GM18861 (cell line): ENCODE measurements around the gene TSHZ2.
"Not testable (repeated sequence)": the region's sequence is repeated elsewhere in the genome, so short reads cannot be mapped to it uniquely, and the experiment has no call there.

Experiments used
- ATAC-seq: cut with Tn5 transposase; IDR thresholded peaks from one replicate; pipeline ENCODE4 v1.9.1; 2021; ENCODE audit not compliant: unreplicated experiment

TSHZ2 gene

DNA sequence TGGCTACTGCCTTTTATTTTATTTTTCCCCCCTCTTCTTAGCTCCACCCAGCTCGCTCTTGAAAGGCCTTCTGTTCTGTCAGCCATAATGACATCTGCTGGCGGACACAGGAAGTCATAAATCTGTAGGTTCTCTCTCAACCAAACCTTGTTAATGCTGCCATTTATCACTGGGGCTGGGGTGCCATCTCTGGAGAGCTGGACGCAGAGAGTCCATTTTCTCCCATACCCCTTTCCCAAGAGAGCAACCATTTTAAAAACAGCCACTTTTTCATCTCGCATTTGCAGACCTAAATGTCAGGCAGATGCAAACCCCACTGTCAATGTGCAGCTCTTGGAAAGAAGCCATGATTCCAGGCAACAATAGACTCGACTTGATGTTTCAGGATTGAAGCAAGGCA is 13.0 kb upstream of the TSHZ2 start:
- no peak for ATAC-seq

DNA sequence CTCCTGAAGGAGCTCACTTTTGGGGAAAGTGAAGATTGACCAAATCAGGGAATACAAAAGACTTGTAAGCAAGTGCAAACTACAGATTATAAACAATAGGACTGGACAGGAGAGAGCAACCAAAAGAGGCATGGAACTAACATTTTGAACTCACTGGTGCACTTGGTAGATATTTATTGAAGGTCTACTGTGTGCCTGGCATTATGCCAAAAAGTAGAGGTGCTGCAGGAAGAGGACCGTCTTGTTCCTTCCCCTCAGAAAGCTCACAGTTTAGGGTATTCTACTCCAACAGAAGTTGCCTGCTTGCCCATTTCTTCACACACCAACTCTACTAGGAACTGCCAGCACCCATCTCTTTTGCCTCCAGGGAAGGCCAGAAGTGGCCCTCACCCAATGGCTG is 10.0 kb upstream of the TSHZ2 start:
- ATAC-seq: no peak

DNA sequence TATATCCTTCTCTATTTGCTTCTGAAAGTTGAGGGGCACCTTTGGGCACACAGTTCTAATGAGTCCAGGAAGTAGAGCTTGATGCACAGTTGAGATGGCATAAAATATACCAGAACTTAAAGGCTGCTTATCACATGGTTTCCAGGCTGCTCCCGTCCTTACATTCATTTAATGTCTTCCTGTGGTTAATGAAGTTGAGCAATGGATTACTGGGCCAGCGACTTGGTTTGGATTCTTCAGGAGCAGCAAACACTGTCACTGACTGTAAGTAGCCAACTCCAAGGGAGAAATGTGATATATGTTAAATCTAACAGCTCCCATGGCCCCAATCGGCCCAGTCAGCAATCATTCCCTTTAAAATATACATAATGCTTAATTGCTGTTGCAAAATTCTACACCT is 9.0 kb upstream of the TSHZ2 start:
- no peak for ATAC-seq

DNA sequence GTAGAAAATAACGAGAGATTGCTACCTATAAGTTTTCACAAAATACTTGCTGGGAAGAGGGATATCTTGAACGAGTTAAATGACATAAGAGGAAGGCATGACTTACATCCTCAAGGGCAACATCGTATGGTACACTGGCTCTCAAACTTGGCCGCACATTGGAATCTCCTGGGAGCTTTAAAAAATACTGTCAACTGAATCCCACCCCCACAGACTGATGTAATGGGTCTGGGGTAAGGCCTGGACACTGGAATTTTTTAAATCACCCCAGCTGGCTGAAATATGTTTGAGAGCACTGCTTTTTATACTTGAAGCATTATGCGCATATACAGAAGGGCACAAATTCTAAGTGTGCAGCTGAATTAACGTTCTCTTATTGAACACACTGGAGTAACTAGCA is 8.0 kb upstream of the TSHZ2 start:
- no peak for ATAC-seq

DNA sequence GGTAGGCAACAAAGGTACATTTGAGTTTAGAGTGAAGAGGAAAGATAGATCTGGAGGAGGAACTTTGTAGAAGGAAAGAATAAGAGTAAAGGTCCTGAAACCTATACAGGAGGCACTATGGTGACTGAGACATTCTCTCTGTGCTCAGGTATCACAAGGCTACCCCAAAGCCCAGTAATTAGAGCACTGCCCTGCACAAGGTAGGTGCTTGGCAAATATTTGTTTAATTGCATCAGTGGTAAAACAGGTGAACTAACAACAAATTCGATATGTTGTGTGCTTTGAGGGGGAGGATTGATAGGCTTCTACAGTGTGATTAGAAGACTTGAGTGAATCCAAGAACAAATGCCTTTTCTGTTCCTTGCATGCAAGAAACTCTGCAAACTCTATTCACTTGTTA is 6.8 kb upstream of the TSHZ2 start:
- ATAC-seq: no peak

DNA sequence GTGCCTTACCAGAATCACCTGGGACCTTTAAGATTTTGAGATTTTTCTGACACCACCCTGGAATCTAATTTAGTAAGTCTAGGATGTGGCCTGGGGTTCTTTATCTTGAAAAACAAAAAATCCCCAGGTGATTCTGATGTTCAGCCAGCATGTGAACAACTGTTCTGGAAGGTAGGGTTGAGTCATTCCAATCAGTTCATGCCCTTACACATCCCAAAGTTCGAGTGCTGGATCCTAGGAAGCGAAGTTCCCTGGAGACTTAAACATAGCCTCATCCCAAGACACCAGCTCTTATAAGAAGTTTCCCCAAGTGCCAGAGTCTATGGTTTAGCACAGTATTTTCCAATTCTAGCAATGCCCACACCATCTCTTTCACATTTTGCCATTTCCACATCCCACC is 6.3 kb upstream of the TSHZ2 start:
- ATAC-seq: no peak

DNA sequence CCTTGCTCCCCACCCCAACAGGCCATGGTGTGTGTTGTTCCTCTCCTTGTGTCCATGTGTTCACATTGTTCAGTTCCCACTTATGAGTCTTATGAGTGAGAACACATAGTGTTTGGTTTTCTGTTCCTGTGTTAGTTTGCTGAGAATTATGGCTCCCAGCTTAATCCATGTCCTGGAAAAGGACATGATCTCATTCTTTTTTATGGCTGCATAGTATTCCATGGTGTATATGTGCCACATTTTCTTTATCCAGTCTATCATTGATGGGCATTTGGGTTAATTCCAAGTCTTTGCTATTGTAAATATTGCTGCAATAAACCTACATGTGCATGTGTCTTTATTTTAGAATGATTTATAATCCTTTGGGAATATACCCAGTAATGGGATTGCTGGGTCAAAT is 5.6 kb upstream of the TSHZ2 start:
- ATAC-seq: not testable (repeated sequence)

DNA sequence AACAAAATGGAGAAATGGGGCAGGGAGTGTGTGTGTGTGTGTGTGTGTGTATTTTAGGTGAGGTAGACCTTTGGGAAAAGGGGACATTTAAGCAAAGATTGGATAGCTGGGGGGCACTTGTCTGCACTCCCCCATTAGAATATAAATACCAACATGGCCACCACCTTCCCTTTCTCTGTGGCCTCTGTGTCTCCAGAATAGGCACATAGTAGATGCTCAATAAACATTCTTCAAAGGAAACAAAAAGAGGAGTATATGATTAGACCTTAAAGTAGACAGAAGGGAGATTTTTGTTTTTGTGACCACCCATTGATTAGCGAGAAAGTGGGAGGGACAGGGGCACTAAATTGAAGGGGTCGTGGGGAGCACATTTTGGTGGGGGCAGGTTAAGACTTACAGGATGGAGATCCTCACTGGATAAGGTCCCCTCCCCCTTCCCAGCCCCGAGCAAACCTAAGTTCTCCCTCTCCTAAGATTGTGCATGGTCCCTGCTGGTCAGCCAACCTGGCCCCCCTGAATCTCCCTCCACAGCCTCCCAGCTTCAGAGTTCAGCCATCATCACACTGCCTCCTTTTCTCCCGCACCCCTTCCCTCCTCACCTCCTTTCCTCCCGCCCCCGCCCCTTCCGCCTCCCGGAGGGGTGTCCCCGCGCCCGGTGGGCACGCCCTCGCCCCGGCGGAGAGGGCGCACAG is 514 bp upstream of the TSHZ2 start:
- no peak for ATAC-seq

DNA sequence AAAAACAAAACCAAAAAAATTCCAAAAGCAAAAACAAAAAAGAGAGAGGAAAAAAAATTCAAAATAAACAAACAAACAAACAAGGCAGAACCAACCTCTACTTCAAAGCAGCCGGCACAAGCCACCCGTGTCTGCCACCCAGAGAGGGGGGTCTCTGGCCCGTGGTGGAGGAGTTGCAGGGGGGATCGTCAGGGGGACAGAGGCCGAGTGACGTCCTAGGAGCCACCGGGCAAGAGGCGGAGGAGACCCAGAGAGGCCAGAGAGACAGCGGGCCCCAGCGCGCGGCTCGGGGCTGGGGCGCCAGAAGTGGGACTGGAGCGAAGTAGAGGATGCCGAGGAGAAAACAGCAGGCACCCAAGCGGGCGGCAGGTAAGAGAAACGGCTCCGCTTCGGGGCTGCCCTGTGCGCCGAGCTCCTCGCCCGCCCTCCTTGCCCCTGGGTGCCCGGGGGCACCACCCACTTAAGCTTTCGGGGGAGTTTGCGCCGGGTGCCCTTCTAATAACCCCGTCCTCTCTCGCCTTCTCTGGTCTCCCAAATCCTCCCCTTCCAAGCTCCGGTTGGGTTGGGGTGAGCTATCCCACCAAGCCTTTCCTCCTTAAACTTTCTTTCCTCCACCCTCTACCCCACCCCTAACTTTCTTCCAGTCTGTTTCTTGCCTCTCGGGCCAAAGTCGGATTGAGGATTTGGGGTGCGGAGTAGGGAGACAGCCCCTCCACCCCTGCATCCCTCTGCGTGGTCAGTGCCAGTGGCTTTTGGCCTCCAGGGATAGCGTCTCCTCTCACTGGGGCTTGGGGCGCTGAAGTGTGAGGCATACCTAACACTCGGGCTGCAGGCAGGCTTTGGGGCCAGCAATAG is 1.0 kb downstream of the TSHZ2 start:
- ATAC-seq: no peak

DNA sequence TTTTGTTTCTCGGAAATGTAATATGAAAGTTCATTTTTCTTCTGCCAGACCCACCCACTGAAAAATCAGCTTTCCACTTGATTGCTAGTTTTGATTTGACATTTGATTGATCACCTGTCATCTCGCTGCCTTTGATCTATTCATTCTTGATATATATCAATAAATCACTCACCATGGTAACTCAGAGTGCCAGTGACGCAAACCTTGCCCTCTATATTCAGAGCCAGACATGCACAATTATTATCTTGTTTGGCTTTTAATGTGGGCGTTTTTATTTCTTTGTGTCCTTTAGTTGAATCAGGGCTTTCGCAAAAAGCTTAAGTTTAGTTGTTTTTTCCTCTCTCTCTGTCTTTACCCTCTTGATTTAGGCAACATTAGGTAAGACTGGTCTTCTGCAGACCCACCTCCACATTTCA is 2.0 kb downstream of the TSHZ2 start:
- no peak for ATAC-seq

DNA sequence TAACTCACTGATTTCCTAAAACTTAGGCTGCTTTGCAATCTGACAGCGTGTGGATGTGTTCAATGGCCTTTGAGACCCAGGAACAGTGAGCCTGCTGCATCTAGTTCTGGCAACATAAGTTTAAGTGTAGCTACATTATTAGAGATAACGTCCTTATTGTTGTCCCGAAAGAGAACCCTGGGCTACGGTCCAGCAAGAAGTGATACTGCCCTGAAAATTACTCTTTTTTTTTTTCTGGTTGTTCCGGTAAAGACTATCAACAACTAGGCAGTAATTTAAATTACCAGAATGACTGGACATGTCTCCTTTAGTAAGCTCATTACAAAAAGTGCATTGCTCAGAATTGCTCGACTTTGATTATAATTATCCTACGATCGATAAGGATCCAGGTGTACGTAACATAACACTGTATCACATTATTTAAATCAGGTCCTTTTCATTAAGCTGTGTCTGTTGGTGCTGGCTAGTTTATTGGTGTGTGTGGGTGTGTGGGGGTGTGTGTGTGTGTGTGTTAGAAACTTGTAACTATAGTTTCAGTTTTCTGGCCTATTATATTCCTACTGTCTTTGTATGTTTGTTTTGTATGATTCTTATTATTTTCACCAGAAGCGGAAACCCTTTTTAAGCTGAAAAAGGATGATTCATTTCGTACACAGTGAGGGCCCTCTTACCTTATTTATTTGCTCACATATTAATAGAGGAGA is 3.0 kb downstream of the TSHZ2 start:
- ATAC-seq: no peak

DNA sequence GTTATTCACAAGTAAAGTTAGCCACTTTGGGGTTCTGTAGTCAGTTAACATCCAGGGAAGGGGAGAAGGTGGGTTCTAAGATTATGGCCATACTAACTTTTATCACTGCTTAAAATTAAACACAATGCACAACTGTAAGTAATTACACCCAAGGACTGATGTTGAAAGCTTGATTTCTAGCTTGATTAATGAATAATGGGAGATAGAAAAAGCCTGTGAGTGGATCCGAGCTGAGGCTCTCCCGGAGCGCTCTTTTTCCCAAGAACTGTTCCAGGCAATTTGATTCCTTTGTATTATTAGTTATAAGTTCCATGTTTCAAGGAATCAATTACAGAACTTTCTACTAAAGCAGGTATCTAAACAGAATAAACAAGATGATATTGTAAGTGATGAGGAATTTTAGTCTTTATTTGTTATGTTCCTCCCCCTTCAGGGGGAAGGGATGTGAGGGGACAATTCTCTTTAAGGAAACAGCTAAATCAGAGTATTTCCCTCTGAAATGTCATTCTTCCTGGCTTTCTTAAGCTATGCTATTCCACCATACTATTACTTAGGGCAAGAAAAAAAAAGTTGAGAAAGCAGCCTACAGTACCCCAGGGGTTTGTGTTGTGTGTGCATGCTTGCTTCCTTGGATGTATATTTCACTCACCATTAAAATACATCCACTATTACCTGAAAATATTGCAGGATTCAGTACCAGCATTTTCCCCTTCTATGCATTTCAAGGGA is 3.8 kb downstream of the TSHZ2 start:
- ATAC-seq: no peak

DNA sequence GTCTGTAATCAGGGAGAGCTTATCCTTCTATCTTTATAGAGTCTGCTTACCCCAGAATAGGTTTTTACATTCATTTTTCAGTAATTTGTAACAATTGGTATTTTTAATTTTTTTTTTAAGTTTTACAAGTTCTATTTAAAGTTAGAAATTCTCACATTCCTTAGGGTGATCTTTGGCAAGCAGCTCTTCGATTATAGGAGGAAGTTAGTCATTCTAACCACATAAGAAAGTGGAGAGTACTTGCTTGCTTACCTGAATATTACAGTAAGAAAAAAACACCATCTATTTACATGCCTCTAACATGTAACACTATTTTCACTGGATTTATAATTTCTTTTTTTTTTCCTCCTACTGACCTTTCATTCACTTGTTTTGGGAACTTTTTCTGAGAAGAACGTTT is 6.7 kb downstream of the TSHZ2 start:
- no peak for ATAC-seq

DNA sequence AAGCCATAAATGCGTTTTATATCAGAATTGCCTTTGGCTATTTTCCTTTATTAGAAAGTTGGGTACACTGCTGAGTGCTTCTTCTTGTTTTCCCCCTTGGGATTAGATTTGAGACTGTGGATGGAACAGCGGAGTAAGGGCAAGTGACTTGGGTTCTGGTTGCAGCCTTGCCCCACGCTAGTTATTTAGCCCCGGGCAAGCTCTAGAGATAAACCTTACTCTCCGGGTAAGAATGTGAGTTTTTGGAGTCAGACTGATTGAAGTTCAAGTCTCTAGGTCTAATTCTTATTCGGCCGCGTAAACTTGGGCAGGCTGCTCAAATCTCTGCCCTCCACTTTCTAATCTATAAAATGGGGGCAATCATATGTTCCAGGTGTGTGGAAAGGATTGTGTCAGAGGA is 8.9 kb downstream of the TSHZ2 start:
- no peak for ATAC-seq

DNA sequence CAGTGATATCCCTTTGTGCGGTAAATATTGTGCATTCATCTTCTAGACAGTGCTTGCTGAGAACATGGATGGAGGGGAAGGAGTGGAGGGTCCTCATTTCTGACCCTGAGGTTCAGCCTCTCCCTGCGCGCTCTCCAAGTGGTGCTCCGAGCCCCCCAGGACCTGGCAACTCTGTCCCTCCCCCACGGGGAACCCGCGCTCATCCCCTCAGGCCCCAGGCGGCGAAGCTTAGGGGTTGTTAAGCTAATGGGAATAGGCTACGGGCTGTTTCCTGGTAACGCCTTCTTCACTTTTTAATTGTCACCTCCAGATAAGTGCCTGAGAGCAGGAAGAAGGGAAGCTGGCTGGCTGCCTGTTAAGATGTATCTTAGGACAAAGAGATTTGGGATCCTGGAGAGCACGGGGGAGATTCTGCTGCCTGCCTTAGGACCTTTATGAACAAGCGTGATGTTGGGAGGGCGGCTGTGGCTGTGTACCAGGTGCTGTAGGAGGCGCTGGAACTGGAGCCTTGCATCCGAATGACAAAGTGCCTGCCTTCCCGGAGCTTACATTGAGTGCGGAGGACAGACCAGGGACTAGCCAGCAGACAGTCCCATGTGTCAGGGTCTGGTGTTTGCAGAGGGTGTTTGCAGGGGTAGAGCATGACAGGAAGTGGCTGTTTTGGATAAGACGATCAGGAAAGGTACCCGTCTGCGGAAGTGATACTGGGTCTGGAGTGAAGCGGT is 11.7 kb downstream of the TSHZ2 start:
- ATAC-seq: no peak

DNA sequence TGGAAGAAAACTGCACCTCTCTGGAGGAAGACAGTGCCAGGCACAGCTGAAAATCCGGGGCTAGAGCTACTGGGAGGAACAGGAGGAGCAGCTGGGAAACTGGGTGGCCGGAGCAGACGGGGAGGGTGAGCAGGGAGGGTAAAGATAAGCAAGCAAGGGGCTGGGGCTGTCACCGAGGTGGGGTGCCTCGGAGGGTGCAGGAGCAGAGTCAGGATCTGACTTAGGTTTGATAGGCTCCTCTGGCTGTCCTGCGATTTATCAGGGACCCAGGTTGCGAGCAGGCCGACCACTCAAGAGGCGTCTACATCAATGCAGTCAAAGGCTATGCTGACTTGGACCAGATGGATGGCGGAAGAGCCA is 12.3 kb downstream of the TSHZ2 start:
- no peak for ATAC-seq

DNA sequence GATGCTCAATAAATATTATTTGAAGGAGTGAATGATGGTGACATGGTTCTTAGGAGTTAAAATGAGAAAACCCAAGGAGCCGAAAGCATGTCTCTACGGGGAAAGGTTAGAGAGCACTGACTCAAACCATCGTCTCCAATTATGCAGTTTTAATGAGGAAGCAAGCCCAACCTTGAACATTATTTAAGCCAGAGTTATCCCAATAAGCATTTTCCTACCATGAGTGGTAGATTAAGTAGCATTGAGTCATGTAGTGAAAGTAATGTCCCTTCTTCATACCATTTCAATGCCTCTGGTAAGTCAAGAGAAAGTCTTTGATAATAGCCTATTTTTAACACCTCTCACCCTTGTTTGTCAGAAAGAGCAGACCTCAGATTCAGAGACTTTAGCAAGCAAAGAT is 13.5 kb downstream of the TSHZ2 start:
- ATAC-seq: no peak

DNA sequence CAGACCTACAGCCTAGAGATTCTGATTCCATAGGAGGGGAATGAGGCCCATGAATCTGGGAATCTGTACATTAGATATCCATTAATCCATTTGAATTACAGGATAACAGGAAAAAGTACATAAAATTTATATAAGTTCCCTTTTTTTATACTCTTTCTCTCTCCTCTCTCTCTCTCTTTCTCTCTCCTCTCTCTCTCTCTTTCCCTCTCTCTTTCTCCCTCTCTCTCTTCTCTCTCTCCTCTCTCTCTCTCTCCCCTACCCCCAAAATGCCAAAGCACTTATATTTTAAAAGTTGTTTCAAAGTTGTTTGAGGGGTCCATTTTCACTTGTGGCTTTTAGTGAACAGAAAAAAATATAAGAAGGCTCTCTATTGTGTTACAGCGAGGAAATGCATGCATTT is 15.1 kb downstream of the TSHZ2 start:
- ATAC-seq: no peak

DNA sequence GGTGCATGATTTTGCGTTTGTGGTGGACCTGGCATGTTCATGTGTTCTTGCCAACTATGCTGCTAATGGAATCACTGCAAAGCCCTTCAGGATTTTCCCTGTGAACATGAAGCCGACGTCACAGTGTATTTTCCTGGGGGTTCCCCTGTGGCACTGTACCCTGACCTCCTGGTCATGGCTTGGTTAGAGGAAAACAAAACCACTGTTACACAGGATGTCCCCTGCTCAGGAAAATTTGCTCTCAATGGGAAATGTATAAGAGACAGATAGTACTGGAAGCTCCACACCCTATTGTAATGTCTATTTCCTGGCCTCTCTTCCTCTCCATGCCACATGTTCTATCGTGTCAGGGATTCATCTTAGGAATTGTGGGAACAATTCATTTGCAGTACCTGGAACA is 19.7 kb downstream of the TSHZ2 start:
- no peak for ATAC-seq

DNA sequence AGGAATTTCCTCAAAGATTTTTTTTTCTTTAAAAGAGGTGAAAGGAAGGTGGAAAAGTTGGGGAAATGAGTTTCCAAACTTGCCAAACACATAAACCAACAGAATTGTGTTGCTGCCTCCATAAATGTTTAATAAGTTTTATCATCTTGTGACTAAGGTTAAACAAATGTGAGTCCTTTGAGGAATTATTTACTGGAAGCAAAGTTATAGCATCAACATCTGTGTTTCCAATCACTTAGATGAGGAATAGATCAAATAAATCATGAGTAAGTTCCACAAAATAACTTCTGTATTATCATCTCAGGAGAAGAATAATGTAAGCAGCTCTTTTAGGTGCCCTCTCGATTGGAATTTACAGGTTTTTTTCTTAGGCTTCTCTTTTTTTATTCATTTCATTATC is 20.5 kb downstream of the TSHZ2 start:
- ATAC-seq: no peak

DNA sequence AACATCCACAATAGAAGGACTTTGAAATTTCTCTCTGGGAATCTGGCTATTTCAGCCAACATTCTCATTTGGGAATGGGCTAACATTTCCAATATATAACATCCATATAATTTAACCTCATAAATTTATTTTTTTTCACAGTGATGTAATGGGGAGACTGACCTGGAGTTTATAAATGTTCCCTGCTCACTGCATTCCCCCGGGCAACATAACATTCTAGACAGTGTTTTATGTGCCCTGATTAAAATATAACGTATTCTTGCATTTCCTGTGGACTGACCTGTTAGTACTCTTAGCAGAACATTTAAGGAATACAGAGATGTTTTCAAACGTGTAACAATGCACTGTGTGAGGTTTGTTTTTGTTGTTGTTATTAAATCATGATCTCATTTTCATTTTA is 20.9 kb downstream of the TSHZ2 start:
- ATAC-seq: no peak
